HS-5 (cell line): ENCODE results near the gene KLHL10.

ENCODE experiments used
- DNase-seq: peaks from one replicate; pipeline ENCODE4 v3.0.0-alpha.2; 2012; ENCODE audit warnings: low read depth

Gene KLHL10

DNA sequence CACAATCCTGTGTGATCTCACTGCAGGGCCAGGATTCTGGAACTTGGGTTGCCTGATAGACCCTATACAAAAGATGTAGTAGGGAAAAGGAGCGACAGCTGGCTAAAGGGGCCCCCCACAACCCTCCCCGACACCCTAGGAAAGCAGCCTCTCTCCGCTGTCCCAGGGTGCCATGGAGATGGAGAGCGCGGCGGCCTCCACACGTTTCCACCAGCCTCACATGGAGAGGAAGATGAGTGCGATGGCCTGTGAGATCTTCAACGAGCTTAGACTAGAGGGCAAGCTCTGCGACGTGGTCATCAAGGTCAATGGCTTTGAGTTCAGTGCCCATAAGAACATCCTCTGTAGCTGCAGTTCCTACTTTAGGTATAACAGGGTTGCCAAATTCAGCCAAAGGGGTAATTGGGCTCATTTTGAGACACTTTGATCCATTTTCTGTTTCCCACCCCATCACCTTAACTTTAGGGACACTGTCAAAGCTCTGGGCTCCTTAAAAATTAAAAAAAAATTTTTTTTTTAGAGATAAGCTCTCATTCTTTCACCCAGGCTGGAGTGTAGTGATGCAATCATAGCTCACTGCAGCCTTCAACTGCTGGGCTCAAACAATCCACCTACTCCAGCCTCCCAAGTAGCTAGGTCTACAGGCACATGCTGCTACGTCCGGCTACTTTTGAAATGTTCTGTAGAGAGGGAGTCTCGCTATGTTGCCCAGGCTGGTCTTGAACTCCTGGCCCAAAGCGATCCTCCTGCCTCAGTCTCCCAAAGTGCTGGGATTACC is at the start of gene KLHL10:
Gene KLHL10 (plus strand): TSS at position 65 of the 778 bp plus-strand sequence. CDS start 108 bp downstream, at position 173.
- no peak for DNase-seq

GRCh38 chr17:41792845-41793783 is 44.5 kb upstream of the KLHL10 start:
- no peak for DNase-seq

DNA sequence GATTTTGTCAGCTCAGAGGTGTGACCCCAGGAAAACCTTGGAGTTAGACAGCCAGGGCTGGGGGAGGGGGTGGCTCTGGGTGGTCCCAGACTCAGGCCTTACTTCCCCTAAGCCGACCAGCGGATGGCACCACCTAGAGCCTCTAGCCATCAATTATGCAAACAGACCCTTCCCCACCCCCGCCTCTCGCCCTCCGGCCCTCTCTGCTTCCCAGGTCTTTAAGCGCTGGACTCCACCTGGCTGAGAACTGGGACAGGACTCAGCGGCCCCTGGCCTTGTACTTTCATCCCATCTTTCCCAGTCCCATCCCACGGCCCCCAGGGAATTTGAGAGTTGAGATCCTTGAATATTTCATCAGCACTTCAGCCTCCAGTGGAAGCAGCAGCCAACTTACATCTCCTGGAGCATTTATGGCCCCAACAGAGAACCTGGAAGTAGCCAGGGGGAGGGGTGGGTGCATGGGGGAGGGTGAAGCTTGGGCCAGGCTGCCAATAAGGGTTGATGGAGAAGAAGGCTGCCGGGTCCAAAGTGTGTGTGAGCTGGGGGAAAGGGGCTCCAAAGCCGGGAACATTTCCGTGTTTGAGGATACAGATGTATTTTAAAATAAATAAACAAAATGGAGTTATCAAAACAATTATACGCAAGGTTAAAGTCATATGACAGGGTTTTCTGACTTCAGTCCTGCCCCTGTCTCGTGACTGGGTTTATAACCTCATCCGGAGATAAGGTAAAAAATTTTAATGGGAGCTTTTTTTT is 43.7 kb upstream of the KLHL10 start:
- no peak for DNase-seq

GRCh38 chr17:41794540-41794975 is 43.1 kb upstream of the KLHL10 start:
- DNase-seq: no peak

DNA sequence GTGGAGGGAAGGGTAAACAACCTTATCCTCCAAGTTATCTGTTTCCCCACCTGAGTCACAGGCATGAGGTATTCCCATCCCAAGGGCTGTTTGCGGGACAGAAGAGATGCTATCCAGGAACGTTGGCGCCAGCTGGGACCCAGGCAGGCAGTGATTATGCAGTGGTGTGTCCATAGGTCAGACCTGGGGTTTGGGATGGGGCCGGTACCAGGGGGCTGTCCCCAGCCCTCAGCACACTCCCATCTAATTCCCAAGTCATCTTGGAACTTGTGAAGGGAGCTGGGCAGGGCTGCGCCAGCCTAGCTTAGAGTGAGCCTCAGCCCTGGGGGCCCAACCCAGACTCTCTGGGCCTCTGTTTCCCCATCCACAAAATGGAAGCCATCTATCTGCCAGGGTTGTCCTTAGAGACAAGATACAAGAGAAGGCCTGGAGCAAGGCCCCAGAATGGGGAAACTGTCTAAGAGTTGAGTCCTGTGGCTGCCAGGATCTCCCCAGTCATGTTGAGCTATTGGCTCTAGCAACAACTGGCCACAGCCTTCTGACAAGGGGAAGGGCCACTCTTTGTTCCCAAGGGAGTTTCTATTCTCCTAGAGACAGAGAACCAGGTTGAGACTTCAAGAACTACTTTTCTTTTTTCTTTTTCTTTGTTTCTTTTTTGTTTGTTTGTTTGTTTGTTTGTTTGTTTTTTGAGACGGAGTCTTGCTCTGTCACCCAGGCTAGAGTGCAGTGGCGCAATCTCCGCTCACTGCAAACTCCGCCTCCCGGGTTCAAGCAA is 41.3 kb upstream of the KLHL10 start:
- no peak for DNase-seq

GRCh38 chr17:41797377-41797776 is 40.2 kb upstream of the KLHL10 start:
- no peak for DNase-seq

DNA sequence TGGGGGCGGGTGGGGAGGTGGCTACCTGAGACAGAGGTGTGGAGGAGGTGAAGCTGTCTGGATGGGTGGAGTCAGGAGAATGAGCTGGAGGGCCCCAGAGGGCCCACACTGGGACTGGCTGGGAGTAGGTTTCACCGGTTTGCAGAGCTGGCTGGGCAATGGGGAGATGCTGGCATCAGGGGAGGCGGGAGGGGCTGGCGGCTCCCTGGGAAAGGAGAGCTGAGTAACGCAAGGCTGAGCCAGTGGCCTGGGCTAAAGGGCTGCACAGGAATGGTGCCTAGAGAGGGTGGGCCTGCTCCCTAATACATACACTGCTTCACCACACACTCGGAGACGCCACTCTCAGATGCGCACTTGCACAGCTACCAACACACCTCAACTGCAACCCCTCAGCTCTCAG is 38.3 kb upstream of the KLHL10 start:
- no peak for DNase-seq

DNA sequence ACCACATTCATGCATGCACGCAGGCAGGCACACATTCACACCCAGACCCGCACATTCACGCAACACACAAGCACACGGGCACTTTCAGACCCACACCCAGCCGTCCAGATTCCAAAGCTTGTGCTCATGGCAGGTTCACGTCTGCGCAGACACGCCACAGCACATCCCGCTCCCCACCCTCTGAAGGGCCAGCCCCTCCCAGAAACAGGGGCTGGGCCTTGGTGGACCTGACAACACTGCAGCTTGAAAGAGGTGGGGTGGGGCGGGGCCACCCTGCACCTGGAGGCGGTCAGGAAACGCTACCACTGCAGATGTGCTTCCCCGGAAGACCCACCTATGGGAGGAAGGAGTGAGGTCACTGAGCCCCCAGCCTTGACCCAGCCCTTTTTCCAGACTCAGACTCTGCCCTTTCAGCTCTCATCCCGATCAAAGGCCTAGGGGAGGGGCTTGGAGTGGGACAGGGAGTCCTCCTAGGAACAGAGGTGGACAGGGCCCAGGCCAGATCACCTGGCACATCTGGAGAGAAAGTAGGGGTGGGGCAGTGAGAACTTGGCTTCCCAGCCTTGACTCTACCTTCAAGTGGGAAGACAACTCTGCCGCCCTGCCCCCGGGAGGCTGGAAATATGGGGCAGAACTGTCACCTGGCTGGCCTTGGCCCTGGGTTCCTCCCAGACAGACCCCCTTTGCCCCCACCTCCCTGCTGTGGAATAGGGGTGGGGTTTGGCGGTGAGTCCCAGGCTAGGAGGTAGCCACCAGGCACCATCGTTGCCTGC is 36.8 kb upstream of the KLHL10 start:
- DNase-seq: no peak

DNA sequence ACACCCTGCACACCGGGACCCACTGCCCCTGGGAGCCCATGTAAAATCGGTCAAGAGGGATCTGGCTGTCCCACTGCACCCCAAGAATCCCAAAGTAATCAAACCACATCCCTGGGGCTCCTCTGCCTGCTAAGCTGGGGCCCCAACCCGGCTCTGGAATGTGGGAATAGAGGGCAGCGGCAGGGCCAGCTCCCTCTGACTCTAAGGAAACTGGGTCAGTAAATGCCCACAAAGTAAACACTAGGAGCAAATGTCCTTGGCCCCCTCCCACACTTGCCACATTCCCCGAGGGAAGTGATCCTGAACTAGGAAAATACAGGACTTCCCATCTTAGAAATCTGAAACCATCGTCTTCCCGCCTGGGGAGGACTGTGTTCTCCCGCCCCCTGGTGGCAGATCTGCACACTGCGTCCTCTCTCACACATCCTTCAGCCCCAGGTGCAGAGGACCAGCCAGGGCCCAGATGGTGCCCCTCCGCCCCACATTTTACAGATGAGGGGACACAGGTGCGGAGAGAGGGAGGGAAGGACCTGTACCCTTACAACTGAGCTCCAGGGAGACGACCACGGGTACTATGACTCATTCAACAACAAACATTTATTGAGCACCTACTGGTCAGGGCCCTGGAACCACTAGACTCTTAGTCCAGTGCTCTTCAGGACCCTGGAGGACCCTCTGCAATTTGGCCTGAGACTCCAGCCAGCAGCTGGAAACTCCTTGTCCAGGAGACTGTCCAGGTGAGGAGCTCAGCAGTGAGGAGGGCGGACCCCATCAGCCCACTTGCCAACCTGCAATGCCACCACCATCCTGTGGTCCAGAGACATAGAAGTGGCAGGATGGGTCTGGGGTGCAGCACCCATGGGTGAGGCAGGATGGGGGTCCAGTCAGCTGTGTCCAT is 36.0 kb upstream of the KLHL10 start:
- DNase-seq: peak; percentile 48

DNA sequence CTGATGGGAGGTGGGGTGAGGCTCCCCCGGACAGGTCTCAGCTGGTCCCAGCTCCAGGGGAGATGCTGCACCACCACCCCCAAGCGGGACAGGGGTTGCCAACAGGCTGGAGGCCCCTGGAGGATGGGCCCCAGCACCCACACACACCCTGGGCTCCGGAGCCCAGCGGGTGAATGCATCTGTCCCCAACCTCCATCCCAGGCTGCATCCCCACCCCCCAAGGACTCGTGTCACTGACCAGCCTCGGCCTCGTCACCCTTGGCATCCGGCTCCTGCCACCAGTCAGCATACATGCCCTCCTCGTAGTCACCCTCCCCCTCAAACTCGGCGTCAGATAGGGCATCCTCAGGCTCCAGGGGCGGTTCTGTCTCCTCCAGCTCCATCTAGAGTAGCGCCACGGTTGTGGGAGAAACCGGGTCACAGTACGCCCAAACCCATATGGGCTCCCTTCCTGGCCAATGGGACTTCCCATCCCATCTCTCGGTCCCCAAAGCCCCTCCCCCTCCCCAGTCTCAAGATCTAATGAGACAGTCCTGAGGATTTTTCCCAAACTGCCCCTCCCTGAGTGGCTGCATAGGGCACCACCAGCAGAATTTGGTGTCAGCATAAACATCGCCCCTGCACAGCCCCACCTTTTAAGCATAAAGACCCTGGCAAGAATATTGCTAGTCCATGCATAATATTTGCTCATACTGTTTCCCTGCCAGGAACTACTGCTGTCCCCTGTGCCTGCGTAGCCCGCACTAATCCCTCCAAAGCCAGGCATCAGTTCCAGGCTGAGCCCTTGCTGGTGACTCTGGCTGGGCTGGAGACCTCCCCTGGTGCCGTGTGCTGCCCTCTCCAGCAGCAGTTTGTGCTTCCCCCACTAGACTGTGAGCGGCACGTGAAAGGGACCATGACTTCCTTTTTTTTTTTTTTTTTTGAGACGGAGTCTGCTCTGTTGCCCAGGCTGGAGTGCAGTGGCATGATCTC is 34.3 kb upstream of the KLHL10 start:
- DNase-seq: no peak

DNA sequence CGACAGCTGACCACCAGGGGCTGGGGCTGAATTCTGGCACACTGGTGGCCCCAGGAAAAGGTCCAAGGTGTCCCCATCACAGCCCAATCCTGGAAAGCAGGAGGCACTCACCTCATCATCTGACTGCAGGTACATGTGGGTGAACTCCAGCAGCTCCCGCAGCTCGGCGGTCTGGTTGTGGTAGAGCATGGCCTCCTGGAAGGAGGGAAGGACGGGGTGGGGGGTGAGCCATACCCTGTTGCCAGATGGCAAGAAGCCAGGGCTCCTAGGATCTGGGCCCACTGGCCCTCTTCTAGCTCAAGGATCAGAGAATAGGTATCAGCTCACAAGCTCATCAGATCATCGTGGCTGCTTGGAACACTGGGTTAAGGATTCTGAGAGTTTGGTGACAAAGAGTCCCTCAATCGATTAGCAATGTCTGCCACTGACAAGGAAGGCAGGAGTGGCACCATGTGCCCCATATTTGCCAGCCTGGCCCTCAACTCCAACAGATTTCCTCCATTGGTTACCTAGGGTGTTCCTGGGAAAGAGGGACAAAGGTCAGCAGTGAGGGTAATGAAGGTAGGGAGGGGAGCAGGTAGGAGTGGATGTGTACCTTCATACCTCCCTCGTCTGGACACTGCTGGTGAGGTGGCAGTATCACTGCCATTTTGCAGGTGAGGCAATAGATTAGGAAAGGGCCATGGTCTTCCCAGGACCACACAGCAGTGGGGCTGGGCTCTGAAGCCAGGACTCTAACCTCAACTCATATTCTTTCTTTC is 30.8 kb upstream of the KLHL10 start:
- no peak for DNase-seq

GRCh38 chr17:41810659-41811548 is 26.7 kb upstream of the KLHL10 start:
- no peak for DNase-seq

GRCh38 chr17:41811549-41812380 is 25.9 kb upstream of the KLHL10 start, which contains the start of gene P3H4:
P3H4 (minus strand) TSS chr17:41811949; CDS start chr17:41811915, 34 bp downstream.
- DNase-seq: peak; percentile 26

- DNase-seq: peak; percentile 54
These were observed 25.1 kb upstream of the KLHL10 start, which contains the start of gene FKBP10 for GRCh38 chr17:41812381-41813151. FKBP10 (plus strand) TSS chr17:41813004; CDS start chr17:41813035, 31 bp downstream.
